Endothelial cell of umbilical vein (primary cell): ENCODE results near the gene CALHM1. TPM values are rescaled to one million over a fixed set of nuclear protein-coding genes. Genes with fewer than 3 reads are reported as not detected.
A peak's percentile ranks its signal among the peaks of the same experiment; 100 is the strongest.

Experiments used
- BruUV-seq: library from RNA; stranded (reverse); fragments of 400-500 nt; replicated peaks from 2 replicates; lab custom pipeline; 2021; lab: Mats Ljungman, UMichigan
- CTCF ChIA-PET: fragments of 300-600, 350-600 bp; sonication (Branson Sonifier 250); formaldehyde crosslinking; loops from one replicate; lab custom pipeline; 2021; ENCODE audit warnings: antibody characterized with exemption, inconsistent platforms; lab: Charles Lee
- POLR2A ChIA-PET: fragments of 300-600, 350-600 bp; sonication (Branson Sonifier 250); formaldehyde crosslinking; loops from one replicate; lab custom pipeline; 2021; ENCODE audit warnings: antibody characterized with exemption, inconsistent platforms; lab: Charles Lee
- DNase-seq: peaks from one replicate; pipeline ENCODE4 v3.0.0-alpha.2; 2011; ENCODE audit warnings: low read depth, low spot score
- FAIRE-seq: peaks from 2 replicates; lab custom pipeline; 2011; peaks lifted over from hg19 to GRCh38; lab: Jason Lieb, UNC
- H2AFZ ChIP-seq: 2 replicates; pipeline ENCODE4 v1.6.0; 2012; ENCODE audit warnings: low read depth, low read length, control low read depth, inconsistent platforms
- H3K27ac ChIP-seq: 2 replicates; pipeline ENCODE4 v1.5.1; 2011; ENCODE audit warnings: low read depth, mild to moderate bottlenecking, control low read depth, low read length, moderate library complexity; ENCODE audit not compliant: insufficient read depth
- H3K27me3 ChIP-seq, 2 experiments: 2 replicates each; pipeline versions ENCODE4 v1.6.0 to v1.6.1; 2011; ENCODE audit warnings: low read length in 2 of 2, mixed read lengths in 1 of 2; ENCODE audit not compliant: control insufficient read depth in 2 of 2, insufficient read depth in 2 of 2
- H3K36me3 ChIP-seq, 2 experiments: 2 replicates in 1 of 2; 3 replicates in 1 of 2; pipeline ENCODE4 v1.5.1; 2011; ENCODE audit warnings: low read length in 2 of 2, mild to moderate bottlenecking in 1 of 2, moderate library complexity in 1 of 2; ENCODE audit not compliant: control insufficient read depth in 2 of 2, insufficient read depth in 2 of 2; ENCODE audit errors: extremely low read depth in 1 of 2
- H3K4me1 ChIP-seq: 3 replicates; pipeline ENCODE4 v1.5.1; 2011; ENCODE audit warnings: mild to moderate bottlenecking, low read length; ENCODE audit not compliant: control insufficient read depth, insufficient read depth; ENCODE audit errors: extremely low read depth
- H3K4me2 ChIP-seq: 2 replicates; pipeline ENCODE4 v1.6.1; 2011; ENCODE audit warnings: low read length, control low read depth, mixed read lengths; ENCODE audit not compliant: insufficient read depth
- H3K4me3 ChIP-seq, 3 experiments: fragments of 200-600 bp in 1 of 3; sonication (generic), shearing (Covaris generic) in 1 of 3; replicated peaks in 1 of 3; 2 replicates each; pipeline ENCODE4 v1.5.1; 2011 to 2016; ENCODE audit warnings: control low read depth in 3 of 3, low read length in 3 of 3, mild to moderate bottlenecking in 2 of 3, inconsistent platforms in 1 of 3, low read depth in 1 of 3, moderate library complexity in 1 of 3; ENCODE audit not compliant: insufficient read depth in 1 of 3
- H3K79me2 ChIP-seq: 2 replicates; pipeline ENCODE4 v1.6.0; 2012; ENCODE audit warnings: low read length, inconsistent platforms; ENCODE audit not compliant: control insufficient read depth, insufficient read depth
- H3K9ac ChIP-seq: replicated peaks from 2 replicates; pipeline ENCODE3; 2011; ENCODE audit warnings: low read length, control low read depth; ENCODE audit not compliant: insufficient read depth; ENCODE audit errors: extremely low read depth
- H3K9me1 ChIP-seq: replicated peaks from 3 replicates; pipeline ENCODE4 v1.6.0; 2011; ENCODE audit warnings: mild to moderate bottlenecking, low read length; ENCODE audit not compliant: control insufficient read depth, insufficient read depth; ENCODE audit errors: extremely low read depth
- H3K9me3 ChIP-seq: replicated peaks from 2 replicates; pipeline ENCODE4 v1.5.1; 2012; ENCODE audit warnings: low read length, inconsistent platforms; ENCODE audit not compliant: control insufficient read depth, insufficient read depth
- H4K20me1 ChIP-seq: replicated peaks from 2 replicates; pipeline ENCODE3; 2011; ENCODE audit warnings: mild to moderate bottlenecking, low read length; ENCODE audit not compliant: control insufficient read depth, insufficient read depth; ENCODE audit errors: extremely low read depth
- EZH2 ChIP-seq: IDR thresholded peaks from 2 replicates; pipeline ENCODE4 v1.6.1; 2012; ENCODE audit warnings: borderline replicate concordance, low read depth, mild to moderate bottlenecking, moderate library complexity, low read length, inconsistent platforms; ENCODE audit not compliant: severe bottlenecking
- FOS ChIP-seq: IDR thresholded peaks from 2 replicates; pipeline ENCODE4 v1.6.1; 2011; ENCODE audit warnings: mild to moderate bottlenecking, low read length, moderate library complexity, borderline replicate concordance; ENCODE audit not compliant: insufficient read depth
- GATA2 ChIP-seq: IDR thresholded peaks from 2 replicates; pipeline ENCODE4 v1.7.0; 2011; ENCODE audit warnings: low read depth, mild to moderate bottlenecking, moderate library complexity, mixed read lengths, low read length; ENCODE audit not compliant: insufficient read length, insufficient read depth
- JUN ChIP-seq: IDR thresholded peaks from 2 replicates; pipeline ENCODE4 v1.6.1; 2011; ENCODE audit warnings: borderline replicate concordance, low read depth; ENCODE audit not compliant: insufficient read length, insufficient read depth
- MYC ChIP-seq: IDR thresholded peaks from one replicate; pipeline ENCODE4 v1.6.1; 2011; ENCODE audit warnings: mild to moderate bottlenecking, low read depth, low read length
- POLR2A ChIP-seq: IDR thresholded peaks from 2 replicates; pipeline ENCODE4 v1.6.1; 2012; ENCODE audit warnings: low read depth, mild to moderate bottlenecking, control low read depth, low read length
- POLR2AphosphoS5 ChIP-seq: IDR thresholded peaks from 2 replicates; pipeline ENCODE4 v1.6.1; 2012; ENCODE audit warnings: low read depth, mild to moderate bottlenecking, control low read depth, low read length, moderate library complexity; ENCODE audit not compliant: insufficient read depth
- dilution Hi-C: fragments of 300-500 bp; cut with MboI; formaldehyde crosslinking; loops from one replicate; pipeline ENCODE4 v1.15.0; 2019; ENCODE audit warnings: low sequenced_read_pairs; ENCODE audit not compliant: extremely low pct_ligation_motif_present
- intact Hi-C: fragments of 100-400 bp; cut with micrococcal nuclease; formaldehyde crosslinking; loops from one replicate; pipeline ENCODE4 v1.10.0; 2022
- polyA plus RNA-seq, 4 experiments: library from polyadenylated mRNA; depleted of rRNA in 3 of 4; stranded (reverse) in 3 of 4; unstranded in 1 of 4; fragments of >200 nt; gene quantifications; 2 replicates each; pipeline versions ENCODE4 v1.2.1 to v1.2.3, GENCODE V29; 2011 to 2012; ENCODE audit warnings: missing spikeins in 1 of 4
- total RNA-seq: library from RNA; stranded (reverse); gene quantifications from 2 replicates; pipeline ENCODE4 v1.2.3, GENCODE V29; 2021
- TF ChIP-seq, protein P1 (sequence below), 2 donors: IDR thresholded peaks; 1 replicate in 1 of 2; 2 replicates in 1 of 2; pipeline ENCODE4 v1.5.1; 2011; ENCODE audit warnings: low read length in 2 of 2, mild to moderate bottlenecking in 2 of 2, moderate library complexity in 2 of 2, control low read depth in 1 of 2, inconsistent platforms in 1 of 2, low read depth in 1 of 2; ENCODE audit not compliant: insufficient read depth in 1 of 2; ENCODE audit errors: extremely low read depth in 1 of 2
- TF ChIP-seq, protein P2 (sequence below): IDR thresholded peaks from 2 replicates; pipeline ENCODE4 v1.6.1; 2011; ENCODE audit not compliant: insufficient read depth, insufficient read length

The CALHM1 gene
- total and polyA plus RNA-seq, 2 donors (not counting 3 experiments of a cell fraction or from before 2014, with no cell fraction given) = not detected

DNA sequence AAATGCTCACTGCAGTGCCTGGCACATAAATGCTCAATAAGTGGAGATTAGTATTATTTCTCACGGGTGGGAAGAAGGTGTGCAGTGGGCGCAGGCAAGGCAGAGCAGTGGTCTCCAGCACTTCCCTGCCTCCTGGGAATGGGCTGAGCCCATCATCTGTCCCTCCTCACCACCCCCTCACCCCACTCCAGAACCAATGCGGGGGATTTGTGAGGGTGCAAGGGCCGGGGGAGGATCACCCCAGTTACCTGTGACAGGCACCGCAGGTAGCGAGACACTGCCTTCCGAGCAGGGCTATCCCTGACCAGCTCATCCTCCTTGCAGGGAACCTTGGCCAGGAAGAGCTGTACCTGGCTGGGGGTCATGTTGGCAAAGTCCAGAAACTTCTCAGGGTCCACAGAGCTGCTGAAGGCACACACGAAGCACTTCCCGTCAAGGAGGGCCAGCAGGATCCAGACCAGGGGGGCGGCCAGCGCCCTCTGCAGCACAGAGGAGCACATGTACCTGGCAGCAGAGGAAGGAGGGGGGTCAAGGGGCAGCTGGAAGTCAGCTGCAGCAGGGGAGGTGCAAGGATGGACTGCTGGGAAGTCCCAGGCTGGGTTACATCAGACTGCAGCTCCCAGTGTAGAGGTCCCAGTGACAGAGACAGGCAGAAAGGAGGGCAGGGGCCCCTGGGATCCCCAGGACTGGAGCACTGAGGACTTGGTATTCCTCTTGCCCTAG lies 17.5 kb upstream of the CALHM1 start:
- TF ChIP-seq, protein P1, sequence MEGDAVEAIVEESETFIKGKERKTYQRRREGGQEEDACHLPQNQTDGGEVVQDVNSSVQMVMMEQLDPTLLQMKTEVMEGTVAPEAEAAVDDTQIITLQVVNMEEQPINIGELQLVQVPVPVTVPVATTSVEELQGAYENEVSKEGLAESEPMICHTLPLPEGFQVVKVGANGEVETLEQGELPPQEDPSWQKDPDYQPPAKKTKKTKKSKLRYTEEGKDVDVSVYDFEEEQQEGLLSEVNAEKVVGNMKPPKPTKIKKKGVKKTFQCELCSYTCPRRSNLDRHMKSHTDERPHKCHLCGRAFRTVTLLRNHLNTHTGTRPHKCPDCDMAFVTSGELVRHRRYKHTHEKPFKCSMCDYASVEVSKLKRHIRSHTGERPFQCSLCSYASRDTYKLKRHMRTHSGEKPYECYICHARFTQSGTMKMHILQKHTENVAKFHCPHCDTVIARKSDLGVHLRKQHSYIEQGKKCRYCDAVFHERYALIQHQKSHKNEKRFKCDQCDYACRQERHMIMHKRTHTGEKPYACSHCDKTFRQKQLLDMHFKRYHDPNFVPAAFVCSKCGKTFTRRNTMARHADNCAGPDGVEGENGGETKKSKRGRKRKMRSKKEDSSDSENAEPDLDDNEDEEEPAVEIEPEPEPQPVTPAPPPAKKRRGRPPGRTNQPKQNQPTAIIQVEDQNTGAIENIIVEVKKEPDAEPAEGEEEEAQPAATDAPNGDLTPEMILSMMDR (IDR thresholded peaks at IDR 0.05; ENCODE audit: extremely low read depth in 1 of 2, insufficient read depth in 1 of 2, low read depth in 1 of 2, low read length in 2 of 2) = peak in 1 of 2 donors; percentile 13
- TF ChIP-seq POLR2A = no peak
- no peak for TF ChIP-seq GATA2
- Histone ChIP-seq H4K20me1 (no peaks in the 10 kb centered on the region), H3K27ac (no peak overlapping the region), H3K36me3 (no peaks in the 10 kb centered on the region), H3K79me2 (no peaks in the 10 kb centered on the region), H3K9ac (no peak overlapping the region), H3K4me1 (no peaks in the 10 kb centered on the region), H3K27me3 (no peaks in the 10 kb centered on the region), H3K9me1 (no peaks in the 10 kb centered on the region), H3K9me3 (no peaks in the 10 kb centered on the region), H3K4me2 (no peak overlapping the region), H2AFZ (no peak overlapping the region), H3K4me3 (no peak overlapping the region)
- CTCF ChIA-PET = interaction anchor here (0.8 to 2.1 kb wide), 3 partner anchors 14 to 117 kb away, joined by 4 to 9 read pairs (median 4); no protein-coding TSS in a partner anchor
- FAIRE-seq (no peak), DNase-seq (no peak)
- POLR2A ChIA-PET = no interaction called here
- dilution Hi-C loops (no loop called here), intact Hi-C loops (no loop called here)
- no TSS peak for BruUV-seq

DNA sequence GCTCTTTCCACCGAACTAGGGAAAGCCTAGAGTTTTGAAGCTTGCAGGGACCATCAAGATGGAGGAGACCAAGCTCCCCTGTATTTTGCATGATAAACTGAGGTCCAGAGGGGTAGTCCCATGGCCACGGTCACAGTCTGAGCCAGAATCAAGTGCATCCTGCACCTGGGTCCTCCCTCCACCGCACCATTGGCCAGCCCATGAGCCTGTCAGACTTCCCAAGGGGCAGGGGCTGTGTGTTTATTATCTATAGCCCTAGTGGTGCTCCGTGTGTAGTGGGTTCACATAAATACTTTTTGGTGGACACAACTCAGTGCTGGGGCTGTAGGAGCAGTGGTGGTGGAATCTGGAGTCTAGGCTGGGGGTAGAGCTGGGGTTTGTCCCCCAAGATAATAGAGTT lies 16.7 kb upstream of the CALHM1 start:
- Histone ChIP-seq H2AFZ (no peak overlapping the region), H3K9me1 (no peaks in the 10 kb centered on the region), H3K4me3 (no peak overlapping the region), H3K27me3 (no peaks in the 10 kb centered on the region), H3K27ac (no peak overlapping the region), H3K9me3 (no peaks in the 10 kb centered on the region), H3K4me2 (no peak overlapping the region), H3K79me2 (no peaks in the 10 kb centered on the region), H4K20me1 (no peaks in the 10 kb centered on the region), H3K36me3 (no peaks in the 10 kb centered on the region), H3K9ac (no peak overlapping the region), H3K4me1 (no peaks in the 10 kb centered on the region)
- intact Hi-C loops (no loop called here), dilution Hi-C loops (no loop called here)
- BruUV-seq = no TSS peak
- POLR2A ChIA-PET = no interaction called here
- FAIRE-seq (no peak), DNase-seq (no peak)
- TF ChIP-seq EZH2 (no peak), JUN (no peak), GATA2 (no peak), POLR2A (no peak), POLR2AphosphoS5 (no peak), MYC (no peak), FOS (no peak)
- TF ChIP-seq, protein P2, sequence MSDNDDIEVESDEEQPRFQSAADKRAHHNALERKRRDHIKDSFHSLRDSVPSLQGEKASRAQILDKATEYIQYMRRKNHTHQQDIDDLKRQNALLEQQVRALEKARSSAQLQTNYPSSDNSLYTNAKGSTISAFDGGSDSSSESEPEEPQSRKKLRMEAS = no peak
- TF ChIP-seq, protein P1 (IDR thresholded peaks at IDR 0.05; ENCODE audit: extremely low read depth in 1 of 2, insufficient read depth in 1 of 2, low read depth in 1 of 2, low read length in 2 of 2) = no peak
- CTCF ChIA-PET = interaction anchor here (0.7 to 1.5 kb wide), 2 partner anchors 59 to 118 kb away, joined by 3 to 4 read pairs; no protein-coding TSS in a partner anchor
